Stimulated activated CD8-positive, alpha-beta memory T cell treated with anti-CD3 and anti-CD28 coated beads, Interleukin-7, amount 100 ng/mL, for 4 hours (primary cell): ENCODE results near the gene MSGN1.

Experiments used
- DNase-seq, 2 donors: peaks; one replicate each; pipeline ENCODE4 v3.0.0-alpha.2; 2020; ENCODE audit warnings: low read depth in 2 of 2

MSGN1 gene

GRCh38 chr2:17847236-17847635 is 31.0 kb downstream of the MSGN1 start:
- no peak for DNase-seq

GRCh38 chr2:17849275-17849674 is 33.0 kb downstream of the MSGN1 start:
- DNase-seq, result no peak

GRCh38 chr2:17850151-17850550 is 33.9 kb downstream of the MSGN1 start:
- DNase-seq, result no peak

GRCh38 chr2:17851731-17852585 is 35.7 kb downstream of the MSGN1 start:
- no peak for DNase-seq

- no peak for DNase-seq
These were observed 37.5 kb downstream of the MSGN1 start for GRCh38 chr2:17853799-17854198.

GRCh38 chr2:17857021-17857420 is 40.8 kb downstream of the MSGN1 start:
- no peak for DNase-seq

- DNase-seq, result no peak
These were observed 41.8 kb downstream of the MSGN1 start for GRCh38 chr2:17858064-17858463.

- DNase-seq, result no peak
These were observed 47.3 kb downstream of the MSGN1 start for GRCh38 chr2:17863539-17863938.

GRCh38 chr2:17864676-17865075 is 48.4 kb downstream of the MSGN1 start:
- no peak for DNase-seq

- DNase-seq, result no peak
These were observed 50.9 kb downstream of the MSGN1 start for GRCh38 chr2:17867133-17867532.
